DND-41 (cell line): ENCODE results near the gene MTTP.

Experiments used
- ATAC-seq: fragments of 200-7000 bp; cut with Tn5 transposase; 3 replicates; pipeline ENCODE4 v1.9.1; 2021; ENCODE audit warnings: low read depth; ENCODE audit not compliant: insufficient read depth
- DNase-seq: peaks from one replicate; pipeline ENCODE4 v3.0.0-alpha.2; 2020
- H2AFZ ChIP-seq: 2 replicates; pipeline ENCODE4 v1.6.0; 2012; ENCODE audit warnings: low read depth, low read length
- H3K27ac ChIP-seq: 2 replicates; pipeline ENCODE4 v1.5.1; 2012; ENCODE audit warnings: low read length, inconsistent platforms
- H3K27me3 ChIP-seq: fragments of 200-600 bp; sonication (generic); 2 replicates; pipeline ENCODE4 v1.6.0; 2012; ENCODE audit warnings: low read length, mild to moderate bottlenecking, inconsistent platforms; ENCODE audit not compliant: insufficient read depth, poor library complexity
- H3K36me3 ChIP-seq: 2 replicates; pipeline ENCODE4 v1.5.1; 2012; ENCODE audit warnings: low read length, inconsistent platforms; ENCODE audit not compliant: insufficient read depth
- H3K4me1 ChIP-seq: 2 replicates; pipeline ENCODE4 v1.5.1; 2012; ENCODE audit warnings: mild to moderate bottlenecking, low read length; ENCODE audit not compliant: insufficient read depth
- H3K4me2 ChIP-seq: 2 replicates; pipeline ENCODE4 v1.6.0; 2012; ENCODE audit warnings: mild to moderate bottlenecking, moderate library complexity, low read length, inconsistent platforms; ENCODE audit not compliant: insufficient read depth
- H3K4me3 ChIP-seq, 2 experiments: fragments of 200-600 bp in 1 of 2; shearing (Covaris generic) in 1 of 2; 2 replicates each; pipeline ENCODE4 v1.5.1; 2012 to 2016; ENCODE audit warnings: inconsistent platforms in 2 of 2, low read length in 2 of 2, mild to moderate bottlenecking in 2 of 2, low read depth in 1 of 2, moderate library complexity in 1 of 2
- H3K79me2 ChIP-seq: 2 replicates; pipeline ENCODE4 v1.6.0; 2012; ENCODE audit warnings: low read length, inconsistent platforms; ENCODE audit not compliant: insufficient read depth
- H3K9ac ChIP-seq: 2 replicates; pipeline ENCODE4 v1.6.0; 2012; ENCODE audit warnings: low read depth, mild to moderate bottlenecking, inconsistent platforms, low read length, moderate library complexity
- H3K9me3 ChIP-seq: 2 replicates; pipeline ENCODE4 v1.5.1; 2012; ENCODE audit warnings: low read length, moderate library complexity, mild to moderate bottlenecking, inconsistent platforms; ENCODE audit not compliant: insufficient read depth, severe bottlenecking
- H4K20me1 ChIP-seq: 2 replicates; pipeline ENCODE4 v1.6.0; 2012; ENCODE audit warnings: low read length; ENCODE audit not compliant: insufficient read depth
- EZH2 ChIP-seq: IDR thresholded peaks from 3 replicates; pipeline ENCODE4 v1.6.1; 2012; ENCODE audit warnings: borderline replicate concordance, low read depth, mild to moderate bottlenecking, moderate library complexity, low read length, inconsistent platforms; ENCODE audit not compliant: severe bottlenecking
- TF ChIP-seq, protein P1 (sequence below): IDR thresholded peaks from 2 replicates; pipeline ENCODE4 v1.5.1; 2012; ENCODE audit warnings: borderline replicate concordance, low read length, moderate library complexity, mild to moderate bottlenecking; ENCODE audit not compliant: poor library complexity, severe bottlenecking; ENCODE audit errors: extremely low read depth

Gene MTTP

GRCh38 chr4:99578714-99579113 lies 4.1 kb downstream of the MTTP start:
- Histone ChIP-seq H4K20me1 (no peaks in the 10 kb centered on the region), H3K27ac (no peak overlapping the region), H3K36me3 (no peaks in the 10 kb centered on the region), H3K9me3 (no peaks in the 10 kb centered on the region), H3K4me2 (no peak overlapping the region), H3K4me1 (no peaks in the 10 kb centered on the region), H3K79me2 (no peaks in the 10 kb centered on the region), H2AFZ (no peak overlapping the region), H3K4me3 (no peak overlapping the region), H3K27me3 (peaks cover 7% of the 10 kb centered on the region), H3K9ac (no peak overlapping the region)
- no peak for TF ChIP-seq EZH2
- TF ChIP-seq, protein P1, sequence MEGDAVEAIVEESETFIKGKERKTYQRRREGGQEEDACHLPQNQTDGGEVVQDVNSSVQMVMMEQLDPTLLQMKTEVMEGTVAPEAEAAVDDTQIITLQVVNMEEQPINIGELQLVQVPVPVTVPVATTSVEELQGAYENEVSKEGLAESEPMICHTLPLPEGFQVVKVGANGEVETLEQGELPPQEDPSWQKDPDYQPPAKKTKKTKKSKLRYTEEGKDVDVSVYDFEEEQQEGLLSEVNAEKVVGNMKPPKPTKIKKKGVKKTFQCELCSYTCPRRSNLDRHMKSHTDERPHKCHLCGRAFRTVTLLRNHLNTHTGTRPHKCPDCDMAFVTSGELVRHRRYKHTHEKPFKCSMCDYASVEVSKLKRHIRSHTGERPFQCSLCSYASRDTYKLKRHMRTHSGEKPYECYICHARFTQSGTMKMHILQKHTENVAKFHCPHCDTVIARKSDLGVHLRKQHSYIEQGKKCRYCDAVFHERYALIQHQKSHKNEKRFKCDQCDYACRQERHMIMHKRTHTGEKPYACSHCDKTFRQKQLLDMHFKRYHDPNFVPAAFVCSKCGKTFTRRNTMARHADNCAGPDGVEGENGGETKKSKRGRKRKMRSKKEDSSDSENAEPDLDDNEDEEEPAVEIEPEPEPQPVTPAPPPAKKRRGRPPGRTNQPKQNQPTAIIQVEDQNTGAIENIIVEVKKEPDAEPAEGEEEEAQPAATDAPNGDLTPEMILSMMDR: no peak
- ATAC-seq (no peak), DNase-seq (no peak)

DNA sequence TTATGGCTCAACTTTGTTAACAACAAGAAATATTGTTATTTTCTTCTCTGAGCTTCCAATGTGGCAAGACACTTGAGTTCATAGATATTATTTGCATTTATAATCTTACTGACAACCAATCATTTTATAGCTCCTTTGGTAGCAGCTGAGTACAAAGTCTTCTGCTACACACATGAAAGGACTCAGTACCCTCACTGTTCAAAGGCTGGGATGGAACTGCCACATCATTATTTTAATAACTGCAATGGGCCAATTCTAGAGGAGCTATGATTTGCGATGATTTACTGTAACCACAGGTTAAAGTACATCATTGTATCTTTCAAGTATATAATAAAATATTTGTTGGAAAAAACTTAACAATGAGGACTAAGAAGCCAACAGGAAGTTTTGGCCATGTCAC lies 10.9 kb downstream of the MTTP start:
- Histone ChIP-seq H4K20me1 (no peaks in the 10 kb centered on the region), H3K27me3 (no peaks in the 10 kb centered on the region), H3K36me3 (no peaks in the 10 kb centered on the region), H3K4me2 (no peak overlapping the region), H3K79me2 (no peaks in the 10 kb centered on the region), H3K27ac (no peak overlapping the region), H3K4me1 (no peaks in the 10 kb centered on the region), H3K9ac (no peak overlapping the region), H3K4me3 (no peak overlapping the region), H2AFZ (no peak overlapping the region), H3K9me3 (no peaks in the 10 kb centered on the region)
- no peak for ATAC-seq
- DNase-seq: no peak
- no peak for TF ChIP-seq EZH2
- TF ChIP-seq, protein P1: no peak

DNA sequence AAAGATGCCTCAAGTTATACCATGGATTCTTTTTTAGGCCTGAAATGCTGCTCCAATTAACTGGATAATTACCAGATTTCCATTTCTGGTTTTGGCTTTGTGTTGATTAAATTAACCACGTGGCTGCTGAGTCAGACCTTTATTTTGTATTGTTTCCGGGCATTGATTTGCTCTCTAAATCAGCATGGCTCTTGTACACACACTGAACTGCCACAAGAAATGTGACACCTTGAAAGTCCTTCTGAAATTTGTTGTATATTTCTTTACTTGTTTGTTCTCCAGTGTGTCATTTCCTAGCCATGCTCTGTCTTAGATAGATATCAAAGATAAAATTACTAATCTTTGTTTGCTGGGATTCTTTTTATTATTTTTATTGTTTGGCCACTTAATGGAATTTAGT lies 11.7 kb downstream of the MTTP start:
- no peak overlapping the region for H3K4me2 ChIP-seq
- H2AFZ ChIP-seq: no peak overlapping the region
- DNase-seq (no peak), ATAC-seq (no peak)
- H3K9ac ChIP-seq: no peak overlapping the region
- no peaks in the 10 kb centered on the region for H3K36me3 ChIP-seq
- H3K9me3 ChIP-seq: no peaks in the 10 kb centered on the region
- H3K4me1 ChIP-seq: no peaks in the 10 kb centered on the region
- H4K20me1 ChIP-seq: no peaks in the 10 kb centered on the region
- H3K27me3 ChIP-seq: no peaks in the 10 kb centered on the region
- TF ChIP-seq EZH2: no peak
- TF ChIP-seq, protein P1: no peak
- no peaks in the 10 kb centered on the region for H3K79me2 ChIP-seq
- H3K4me3 ChIP-seq: no peak overlapping the region
- no peak overlapping the region for H3K27ac ChIP-seq

GRCh38 chr4:99586797-99587196 lies 12.2 kb downstream of the MTTP start:
- no peaks in the 10 kb centered on the region for H3K27me3 ChIP-seq
- no peak overlapping the region for H3K4me2 ChIP-seq
- H3K9me3 ChIP-seq: no peaks in the 10 kb centered on the region
- no peaks in the 10 kb centered on the region for H3K36me3 ChIP-seq
- TF ChIP-seq, protein P1: no peak
- TF ChIP-seq EZH2: no peak
- no peak for DNase-seq
- ATAC-seq: no peak
- H3K79me2 ChIP-seq: no peaks in the 10 kb centered on the region
- no peak overlapping the region for H2AFZ ChIP-seq
- no peak overlapping the region for H3K4me3 ChIP-seq
- H3K4me1 ChIP-seq: no peaks in the 10 kb centered on the region
- H4K20me1 ChIP-seq: no peaks in the 10 kb centered on the region
- H3K27ac ChIP-seq: no peak overlapping the region
- no peak overlapping the region for H3K9ac ChIP-seq
